Adipose tissue (tissue), 3 donors: ENCODE data around the gene THBS1. TPM values are rescaled to one million over a fixed set of nuclear protein-coding genes. Genes with fewer than 3 reads are reported as not detected.

Experiments used
- H3K27ac ChIP-seq: one replicate; pipeline ENCODE4 v1.5.1; 2013; ENCODE audit warnings: low read depth, low read length
- WGBS, 3 donors: extraction: QIAGEN DNeasy Blood & Tissue Kit; methylation state at CpG; one replicate each; pipeline ENCODE4 v1.1.7; 2013; 5-methylcytosine and 5-hydroxymethylcytosine counted together
- polyA plus RNA-seq, 3 donors: library from polyadenylated mRNA; stranded (reverse); fragments of 200-250 nt; gene quantifications; one replicate each; pipeline ENCODE4 v1.2.3, GENCODE V29; 2013
- donor health status: healthy with polysubstance abuse.
- donor health status: Bipolar disorder and iron deficiency.
- donor health status: healthy.

Gene THBS1
- polyA plus RNA-seq, 3 donors = 44.6 to 868 (median 169) TPM

GRCh38 chr15:39585871-39586301 is 5.0 kb downstream of the THBS1 start:
- no peak overlapping the region for H3K27ac ChIP-seq
- WGBS, 3 donors = 80 to 91% (median 84%) methylated on average over 4 of the region's 4 CpGs

DNA sequence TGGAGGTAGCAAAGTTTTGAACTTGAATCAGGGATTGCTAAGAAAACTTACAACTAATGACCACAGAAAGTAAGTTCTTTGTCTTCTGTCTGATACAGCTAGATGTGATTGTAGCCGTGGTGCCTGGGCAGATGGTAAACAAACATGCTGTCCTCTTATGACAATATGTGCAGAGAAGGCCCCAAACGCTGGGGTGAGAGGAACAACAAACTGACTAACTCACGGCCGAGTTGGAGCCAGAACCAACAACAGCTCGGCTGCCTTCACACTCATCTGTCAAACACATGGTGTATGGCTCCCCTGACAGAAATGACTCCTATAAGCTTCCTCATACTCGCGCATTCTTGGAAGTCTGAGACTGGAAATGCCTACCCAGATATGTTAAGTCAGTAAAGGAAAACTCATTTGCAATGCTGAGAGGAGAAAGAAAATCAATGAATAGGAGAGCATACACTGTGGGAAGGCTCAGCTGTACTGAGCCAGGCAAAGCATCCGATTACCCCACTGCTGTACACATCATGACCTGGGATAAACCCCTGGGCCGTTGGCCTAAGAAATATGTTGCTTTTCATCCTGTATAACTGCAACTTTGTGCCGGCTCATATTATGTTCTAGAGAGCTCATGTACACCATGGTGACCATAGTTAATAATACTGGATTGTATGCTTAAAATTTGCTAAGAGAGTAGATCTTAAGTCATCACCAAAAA is 5.7 kb downstream of the THBS1 start:
- 44 to 68% (median 64%) methylated on average over 10 of the region's 10 CpGs for WGBS, 3 donors
- no peak overlapping the region for H3K27ac ChIP-seq

DNA sequence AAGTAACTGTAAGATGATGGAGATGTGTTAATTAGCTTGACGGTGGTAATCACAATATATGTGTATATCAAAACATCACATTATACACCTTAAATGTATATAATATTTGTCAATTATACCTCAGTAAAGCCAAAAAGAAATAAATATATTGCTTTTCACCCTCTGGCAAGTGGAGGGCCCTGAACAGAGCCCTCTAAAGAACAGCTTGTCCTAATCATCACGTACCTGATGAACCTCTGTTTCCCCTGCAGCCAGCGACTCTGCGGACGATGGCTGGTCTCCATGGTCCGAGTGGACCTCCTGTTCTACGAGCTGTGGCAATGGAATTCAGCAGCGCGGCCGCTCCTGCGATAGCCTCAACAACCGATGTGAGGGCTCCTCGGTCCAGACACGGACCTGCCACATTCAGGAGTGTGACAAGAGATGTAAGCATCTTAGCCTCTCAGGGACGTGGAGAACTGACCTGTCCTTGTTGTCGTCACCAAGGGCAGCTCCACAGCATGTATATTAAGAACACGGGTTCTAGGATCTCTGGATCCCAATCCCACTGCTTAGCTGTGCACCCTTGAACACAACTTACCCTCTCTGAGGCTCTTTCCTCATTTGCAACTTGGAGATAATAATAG is 6.3 kb downstream of the THBS1 start:
- H3K27ac ChIP-seq = no peak overlapping the region
- WGBS, 3 donors = 86 to 95% (median 94%) methylated on average over 17 of the region's 17 CpGs

GRCh38 chr15:39587731-39588530 is 7.1 kb downstream of the THBS1 start:
- no peak overlapping the region for H3K27ac ChIP-seq
- WGBS, 3 donors = 72 to 88% (median 82%) methylated on average over 13 of the region's 13 CpGs

DNA sequence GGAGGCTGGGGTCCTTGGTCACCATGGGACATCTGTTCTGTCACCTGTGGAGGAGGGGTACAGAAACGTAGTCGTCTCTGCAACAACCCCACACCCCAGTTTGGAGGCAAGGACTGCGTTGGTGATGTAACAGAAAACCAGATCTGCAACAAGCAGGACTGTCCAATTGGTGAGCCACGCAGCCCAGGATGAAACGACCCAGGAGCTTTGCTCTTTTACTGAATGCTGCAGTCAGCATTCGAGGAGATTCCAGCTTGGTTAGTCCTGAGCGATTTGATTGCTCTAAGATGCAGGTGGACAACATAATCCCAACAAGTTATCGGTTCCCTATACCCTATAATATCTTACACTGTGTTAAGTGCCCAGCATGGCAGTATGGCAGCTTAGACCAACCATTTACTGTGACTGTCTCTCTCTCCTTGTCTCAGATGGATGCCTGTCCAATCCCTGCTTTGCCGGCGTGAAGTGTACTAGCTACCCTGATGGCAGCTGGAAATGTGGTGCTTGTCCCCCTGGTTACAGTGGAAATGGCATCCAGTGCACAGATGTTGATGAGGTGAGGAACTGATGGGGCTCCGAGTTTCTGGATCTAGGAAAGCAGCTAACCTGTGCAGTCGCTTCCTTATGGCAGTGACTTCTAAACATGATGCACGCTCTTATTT is 7.8 kb downstream of the THBS1 start:
- 90 to 94% (median 93%) methylated on average over 13 of the region's 13 CpGs for WGBS, 3 donors
- H3K27ac ChIP-seq = no peak overlapping the region

- H3K27ac ChIP-seq = no peak overlapping the region
- 90 to 97% (median 95%) methylated on average over 14 of the region's 14 CpGs for WGBS, 3 donors
Observed at GRCh38 chr15:39589193-39589814, 8.4 kb downstream of the THBS1 start.

DNA sequence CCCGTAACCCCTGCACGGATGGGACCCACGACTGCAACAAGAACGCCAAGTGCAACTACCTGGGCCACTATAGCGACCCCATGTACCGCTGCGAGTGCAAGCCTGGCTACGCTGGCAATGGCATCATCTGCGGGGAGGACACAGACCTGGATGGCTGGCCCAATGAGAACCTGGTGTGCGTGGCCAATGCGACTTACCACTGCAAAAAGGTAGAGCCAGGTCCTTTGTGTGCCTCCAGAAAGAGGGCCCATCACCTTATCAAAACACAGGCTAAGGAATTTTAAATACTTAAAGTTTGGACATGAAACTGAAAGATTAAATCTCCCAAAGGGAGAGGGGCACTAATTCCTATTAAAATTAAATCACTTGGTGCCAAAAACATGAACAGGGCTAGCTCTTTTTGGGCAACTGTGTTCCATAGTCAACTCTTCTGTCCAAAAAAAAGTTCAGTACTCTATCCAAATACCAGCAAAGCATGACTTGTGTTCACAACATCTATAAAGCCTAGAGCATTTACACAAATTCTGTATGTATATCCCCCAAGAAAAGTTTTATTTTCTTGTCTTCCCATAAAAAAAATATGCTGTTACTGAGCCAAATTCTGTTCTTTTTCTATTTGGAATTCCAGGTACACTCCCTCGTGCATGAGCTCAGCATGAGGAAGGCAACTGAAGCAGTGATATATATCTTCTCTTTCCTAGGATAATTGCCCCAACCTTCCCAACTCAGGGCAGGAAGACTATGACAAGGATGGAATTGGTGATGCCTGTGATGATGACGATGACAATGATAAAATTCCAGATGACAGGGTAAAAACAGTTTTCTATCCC is 9.2 kb downstream of the THBS1 start:
- H3K27ac ChIP-seq = no peak overlapping the region
- 93 to 95% (median 94%) methylated on average over 13 of the region's 13 CpGs for WGBS, 3 donors

DNA sequence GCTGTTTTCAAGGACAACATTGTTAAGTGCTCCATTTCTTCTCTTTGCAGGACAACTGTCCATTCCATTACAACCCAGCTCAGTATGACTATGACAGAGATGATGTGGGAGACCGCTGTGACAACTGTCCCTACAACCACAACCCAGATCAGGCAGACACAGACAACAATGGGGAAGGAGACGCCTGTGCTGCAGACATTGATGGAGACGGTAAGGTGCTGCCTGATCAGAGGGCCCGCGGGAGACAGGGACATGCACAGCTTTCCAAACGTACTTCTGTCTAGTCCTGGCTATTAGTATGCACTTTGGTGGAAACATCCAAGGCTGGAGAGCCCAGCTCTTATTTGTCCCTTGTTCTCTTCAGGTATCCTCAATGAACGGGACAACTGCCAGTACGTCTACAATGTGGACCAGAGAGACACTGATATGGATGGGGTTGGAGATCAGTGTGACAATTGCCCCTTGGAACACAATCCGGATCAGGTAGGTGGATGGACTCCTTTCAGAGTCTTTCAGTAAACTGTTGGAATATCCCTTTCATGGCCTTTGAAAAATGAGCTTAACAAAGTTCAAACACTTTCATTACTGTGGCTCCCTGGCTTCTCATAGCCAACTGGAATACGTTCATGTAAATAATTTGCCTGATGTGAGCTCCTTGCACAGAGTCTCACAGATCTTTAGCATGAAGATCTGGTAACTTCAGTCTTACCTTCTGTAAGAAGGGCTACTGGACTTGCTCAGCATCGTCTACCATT is 10.4 kb downstream of the THBS1 start:
- WGBS, 3 donors = 88 to 92% (median 91%) methylated on average over 11 of the region's 11 CpGs
- no peak overlapping the region for H3K27ac ChIP-seq

DNA sequence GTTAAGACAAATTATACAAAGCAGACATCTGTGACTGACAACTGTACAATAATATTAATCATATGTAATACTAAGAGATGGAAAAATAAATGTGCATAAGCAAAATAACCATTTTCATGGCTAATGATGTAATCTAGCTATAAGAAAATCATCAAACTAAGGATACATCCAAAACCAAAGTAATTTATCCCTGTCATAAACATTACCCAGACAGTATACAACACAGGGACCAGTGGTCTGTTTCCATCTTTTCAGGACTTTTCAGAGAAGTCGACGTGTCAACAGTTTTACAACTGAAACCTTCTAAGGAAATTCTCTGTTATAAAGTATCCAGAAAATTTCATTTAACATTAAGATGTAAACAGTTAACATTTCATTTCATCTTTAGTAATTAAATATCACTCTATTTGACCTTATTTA is 11.0 kb downstream of the THBS1 start:
- no peak overlapping the region for H3K27ac ChIP-seq
- 89 to 92% (median 91%) methylated on average over 2 of the region's 2 CpGs for WGBS, 3 donors

- H3K27ac ChIP-seq = no peak overlapping the region
- 88 to 92% (median 91%) methylated on average over 6 of the region's 6 CpGs for WGBS, 3 donors
Observed at GRCh38 chr15:39592500-39592899, 11.6 kb downstream of the THBS1 start.

- no peak overlapping the region for H3K27ac ChIP-seq
- WGBS, 3 donors = 93 to 96% (median 94%) methylated on average over 15 of the region's 15 CpGs
Observed at GRCh38 chr15:39593071-39593655, 12.3 kb downstream of the THBS1 start.

DNA sequence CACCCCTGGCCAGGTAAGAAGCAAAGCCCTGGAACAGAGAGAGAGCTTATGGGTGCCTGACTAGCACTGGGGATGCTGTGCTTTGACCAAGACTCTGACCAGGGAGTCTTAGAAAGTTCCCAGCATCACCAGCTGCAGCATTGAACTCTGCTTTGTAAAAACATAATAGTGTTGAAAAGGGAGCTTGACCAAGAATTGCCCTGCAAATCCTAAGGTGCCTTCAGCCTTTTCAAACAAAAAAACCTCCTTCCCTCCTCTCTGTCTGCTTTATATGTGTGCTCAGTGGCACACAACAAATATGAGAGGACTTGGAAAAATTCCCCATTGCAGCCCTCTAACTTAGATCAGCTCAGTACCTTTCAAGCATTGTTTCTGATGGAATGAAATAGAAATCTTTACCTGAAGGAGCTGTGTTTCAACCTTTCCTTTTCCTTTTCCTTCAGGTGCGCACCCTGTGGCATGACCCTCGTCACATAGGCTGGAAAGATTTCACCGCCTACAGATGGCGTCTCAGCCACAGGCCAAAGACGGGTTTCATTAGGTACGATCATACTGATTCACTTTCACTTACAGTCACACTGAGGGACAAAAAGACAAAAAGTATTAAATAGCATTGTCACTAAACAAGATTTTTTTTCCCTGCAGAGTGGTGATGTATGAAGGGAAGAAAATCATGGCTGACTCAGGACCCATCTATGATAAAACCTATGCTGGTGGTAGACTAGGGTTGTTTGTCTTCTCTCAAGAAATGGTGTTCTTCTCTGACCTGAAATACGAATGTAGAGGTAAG is 13.0 kb downstream of the THBS1 start:
- 90 to 91% (median 91%) methylated on average over 7 of the region's 7 CpGs for WGBS, 3 donors
- no peak overlapping the region for H3K27ac ChIP-seq

- no peak overlapping the region for H3K27ac ChIP-seq
- WGBS, 3 donors = 87 to 91% (median 91%) methylated on average over 5 of the region's 5 CpGs
Observed at GRCh38 chr15:39594446-39595337, 13.8 kb downstream of the THBS1 start.

- H3K27ac ChIP-seq = no peak overlapping the region
Observed at GRCh38 chr15:39595338-39596221, 14.7 kb downstream of the THBS1 start.

More at GRCh38 chr15:39595338-39596221, 14.7 kb downstream of the THBS1 start:
- 85 to 88% (median 86%) methylated on average over 8 of the region's 8 CpGs for WGBS, 3 donors
